ENCODE data around the gene AGK. TPM values are rescaled to one million over a fixed set of nuclear protein-coding genes. Genes with fewer than 3 reads are reported as not detected.

The AGK gene
- total and polyA plus RNA-seq, 7 donors = 7.8 to 21.3 (median 15.5) TPM

DNA sequence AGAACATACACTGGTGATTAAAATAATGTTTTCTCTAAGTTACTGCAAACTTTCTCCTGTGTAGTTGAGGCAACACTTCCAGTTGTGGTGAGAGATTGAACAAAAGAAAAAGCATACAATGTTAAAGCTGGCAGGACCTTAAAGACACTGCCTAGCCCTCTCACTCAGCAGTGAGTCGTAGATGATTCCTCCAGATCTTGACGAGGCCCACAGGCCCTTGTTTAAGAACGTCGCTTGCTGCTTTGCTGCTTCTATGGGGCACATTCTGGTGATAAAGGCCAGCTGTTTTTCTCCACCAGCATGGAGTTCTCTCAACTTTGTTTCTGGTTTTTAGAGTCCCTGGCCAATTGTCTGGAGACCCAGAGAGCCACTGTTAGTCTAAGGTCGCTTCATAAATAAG lies 153.5 kb downstream of the AGK start:
- no peaks in the 10 kb centered on the region for H3K27me3 ChIP-seq
- 69 to 75% methylated on average over 5 of the region's 5 CpGs for WGBS, 2 donors
- no peaks in the 10 kb centered on the region for H3K36me3 ChIP-seq
- intact Hi-C loops (cut with DNase I) = loop anchor here (5.0 kb wide), 1 partner anchor 47 kb away; no protein-coding TSS in a partner anchor
- H3K4me1 ChIP-seq = peaks cover 0 to 20% (median 17%) of the 10 kb centered on the region in 4 donors
- no peaks in the 10 kb centered on the region for H3K9me3 ChIP-seq
- H3K27ac ChIP-seq = no peak overlapping the region
- no peak for DNase-seq
- no peak for TF ChIP-seq POLR2AphosphoS5 (IDR thresholded peaks at IDR 0.05)
- no peak for TF ChIP-seq EP300 (IDR thresholded peaks at IDR 0.05)
- TF ChIP-seq POLR2A (IDR thresholded peaks at IDR 0.05) = no peak
- TF ChIP-seq, protein P1, sequence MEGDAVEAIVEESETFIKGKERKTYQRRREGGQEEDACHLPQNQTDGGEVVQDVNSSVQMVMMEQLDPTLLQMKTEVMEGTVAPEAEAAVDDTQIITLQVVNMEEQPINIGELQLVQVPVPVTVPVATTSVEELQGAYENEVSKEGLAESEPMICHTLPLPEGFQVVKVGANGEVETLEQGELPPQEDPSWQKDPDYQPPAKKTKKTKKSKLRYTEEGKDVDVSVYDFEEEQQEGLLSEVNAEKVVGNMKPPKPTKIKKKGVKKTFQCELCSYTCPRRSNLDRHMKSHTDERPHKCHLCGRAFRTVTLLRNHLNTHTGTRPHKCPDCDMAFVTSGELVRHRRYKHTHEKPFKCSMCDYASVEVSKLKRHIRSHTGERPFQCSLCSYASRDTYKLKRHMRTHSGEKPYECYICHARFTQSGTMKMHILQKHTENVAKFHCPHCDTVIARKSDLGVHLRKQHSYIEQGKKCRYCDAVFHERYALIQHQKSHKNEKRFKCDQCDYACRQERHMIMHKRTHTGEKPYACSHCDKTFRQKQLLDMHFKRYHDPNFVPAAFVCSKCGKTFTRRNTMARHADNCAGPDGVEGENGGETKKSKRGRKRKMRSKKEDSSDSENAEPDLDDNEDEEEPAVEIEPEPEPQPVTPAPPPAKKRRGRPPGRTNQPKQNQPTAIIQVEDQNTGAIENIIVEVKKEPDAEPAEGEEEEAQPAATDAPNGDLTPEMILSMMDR (IDR thresholded peaks at IDR 0.05) = no peak
- no peak overlapping the region for H3K4me3 ChIP-seq

Other genes with a start within 250 kb of the AGK start
- 10 to 100 TPM; 14.3 to 17.1 (median 15.6) TPM for gene DENND11, start 150.8 kb downstream of the AGK start, total RNA-seq
- gene DENND11, start 150.8 kb downstream of the AGK start, polyA plus RNA-seq = 10 to 100 TPM in 2 of 3 donors, 1 to 10 TPM in 1; 6.0 to 13.4 (median 11.1) TPM
- not detected for gene WEE2, start 156.9 kb downstream of the AGK start, total RNA-seq
- under 1 TPM in 1 of 3 donors, not detected in 2; 0.20 TPM for gene WEE2, start 156.9 kb downstream of the AGK start, polyA plus RNA-seq
- gene SSBP1, start 186.9 kb downstream of the AGK start, total RNA-seq = 100 to 1,000 TPM in 3 of 4 donors, 10 to 100 TPM in 1; 77.0 to 137 (median 121) TPM
- gene SSBP1, start 186.9 kb downstream of the AGK start, polyA plus RNA-seq = 100 to 1,000 TPM; 174 to 205 (median 190) TPM
- gene TAS2R3, start 212.7 kb downstream of the AGK start, total RNA-seq = 1 to 10 TPM in 2 of 4 donors, under 1 TPM in 2; 0.66 to 3.8 (median 1.3) TPM
- gene TAS2R3, start 212.7 kb downstream of the AGK start, polyA plus RNA-seq = under 1 TPM in 1 of 3 donors, not detected in 2; 0.71 TPM
- 1 to 10 TPM; 1.1 to 1.5 (median 1.4) TPM for gene TAS2R4, start 225.3 kb downstream of the AGK start, total RNA-seq
- gene TAS2R4, start 225.3 kb downstream of the AGK start, polyA plus RNA-seq = under 1 TPM in 1 of 3 donors, not detected in 2; 0.48 TPM
- 1 to 10 TPM in 3 of 4 donors, under 1 TPM in 1; 0.99 to 3.7 (median 2.1) TPM for gene TAS2R5, start 238.8 kb downstream of the AGK start, total RNA-seq
- gene TAS2R5, start 238.8 kb downstream of the AGK start, polyA plus RNA-seq = 1 to 10 TPM in 1 of 3 donors, not detected in 2; 1.3 TPM